Transverse colon (tissue), 4 donors: ENCODE measurements around the gene ABCA1. TPM values are rescaled to one million over a fixed set of nuclear protein-coding genes. Genes with fewer than 3 reads are reported as not detected.
A peak's percentile ranks its signal among the peaks of the same experiment; 100 is the strongest.
"Not testable (repeated sequence)": the region's sequence is repeated elsewhere in the genome, so short reads cannot be mapped to it uniquely, and the experiment has no call there.

Source experiments
- DNase-seq: peaks from one replicate; pipeline ENCODE4 v3.0.0-alpha.2; 2019
- H3K27ac ChIP-seq, 4 donors: fragments of 200-600 bp; sonication (generic); 2 replicates each; pipeline ENCODE4 v1.5.1; 2016 to 2018; ENCODE audit warnings: inconsistent platforms in 4 of 4
- H3K27me3 ChIP-seq: fragments of 200-600 bp; sonication (generic); 2 replicates; pipeline ENCODE4 v1.5.1; 2017; ENCODE audit warnings: inconsistent platforms
- H3K36me3 ChIP-seq, 4 donors: fragments of 200-600 bp; sonication (generic); 2 replicates each; pipeline ENCODE4 v1.5.1; 2017 to 2019; ENCODE audit warnings: inconsistent platforms in 4 of 4
- H3K4me1 ChIP-seq, 4 donors: fragments of 200-600 bp; sonication (generic); 2 replicates each; pipeline ENCODE4 v1.5.1; 2017 to 2020; ENCODE audit warnings: inconsistent platforms in 4 of 4
- H3K4me3 ChIP-seq, 4 donors: fragments of 200-600 bp; sonication (generic); 1 replicate in 1 of 4; 2 replicates in 3 of 4; pipeline versions ENCODE4 v1.5.1 to v1.6.1; 2017 to 2019; ENCODE audit warnings: inconsistent platforms in 4 of 4
- H3K9me3 ChIP-seq, 2 donors: fragments of 200-600 bp; sonication (generic); 2 replicates each; pipeline ENCODE4 v1.5.1; 2017 to 2019; ENCODE audit warnings: inconsistent platforms in 2 of 2
- CTCF ChIP-seq, 5 experiments: fragments of 200-600 bp in 3 of 5; fragments of 450-650 bp in 2 of 5; sonication (generic) in 3 of 5; IDR thresholded peaks; 1 replicate in 2 of 5; 2 replicates in 3 of 5; pipeline ENCODE4 v1.5.1; 2016 to 2017; ENCODE audit warnings: antibody characterized with exemption in 5 of 5, inconsistent platforms in 3 of 5, mild to moderate bottlenecking in 2 of 5, moderate library complexity in 1 of 5
- EP300 ChIP-seq: sonication (generic); formaldehyde crosslinking; IDR thresholded peaks from one replicate; pipeline ENCODE4 v1.6.1; 2017; ENCODE audit warnings: antibody characterized with exemption, low read depth
- POLR2A ChIP-seq: fragments of 450-650 bp; IDR thresholded peaks from one replicate; pipeline ENCODE4 v1.6.1; 2016; ENCODE audit warnings: antibody characterized with exemption, mild to moderate bottlenecking, moderate library complexity
- POLR2AphosphoS5 ChIP-seq, 3 donors: sonication (generic); formaldehyde crosslinking; IDR thresholded peaks; one replicate each; pipeline ENCODE4 v1.6.1; 2016; ENCODE audit warnings: antibody characterized with exemption in 3 of 3
- WGBS, 2 donors: methylation state at CpG; one replicate each; pipeline ENCODE4 v1.1.5; 2018; ENCODE audit warnings: low coverage in 1 of 2; 5-methylcytosine and 5-hydroxymethylcytosine counted together
- in situ Hi-C, 4 donors: fragments of 200-750 bp; cut with MboI; loops; one replicate each; pipeline versions ENCODE4 v1.15.0 to v1.15.1; 2017; ENCODE audit warnings: low sequenced_read_pairs in 3 of 4, low pct_ligation_motif_present in 1 of 4, low pct_unique_long_range_greater_than_20kb in 1 of 4
- intact Hi-C: fragments of 100-400 bp; cut with DNase I; formaldehyde crosslinking; loops from one replicate; pipeline ENCODE4 v1.15.1; 2023; ENCODE audit warnings: low total_unique reads
- total RNA-seq, 4 donors: library from RNA; depleted of rRNA; stranded (reverse); fragments of >200 nt; gene quantifications; one replicate each; pipeline ENCODE4 v1.1.0, GENCODE V29; 2016

The ABCA1 gene
- total RNA-seq, 4 donors from 2014 or later = 20.5 to 67.3 (median 60.5) TPM

GRCh38 chr9:104774831-104775573, 153.0 kb downstream of the ABCA1 start:
- no peaks in the 10 kb centered on the region for H3K36me3 ChIP-seq
- TF ChIP-seq POLR2AphosphoS5 (IDR thresholded peaks at IDR 0.05) (no peak), POLR2A (no peak), EP300 (no peak), CTCF (IDR thresholded peaks at IDR 0.05) (no peak)
- no peaks in the 10 kb centered on the region for H3K27me3 ChIP-seq
- WGBS, 2 donors = 81 to 86% methylated on average over 11 of the region's 11 CpGs
- H3K4me3 ChIP-seq = no peak overlapping the region
- H3K4me1 ChIP-seq = peaks cover 0 to 3% (median 1%) of the 10 kb centered on the region in 4 donors
- peak overlapping the region; percentile 8 to 34 (median 26) for H3K27ac ChIP-seq
- in situ Hi-C loops = loop anchor here in 1 of 4 donors (25.0 kb wide), 1 partner anchor 637 kb away; no protein-coding TSS in a partner anchor
- no peak for DNase-seq
- H3K9me3 ChIP-seq = no peaks in the 10 kb centered on the region
- intact Hi-C loops = no loop called here

- H3K9me3 ChIP-seq = no peaks in the 10 kb centered on the region
- in situ Hi-C loops (no loop called here), intact Hi-C loops (no loop called here)
- DNase-seq = no peak
- no peaks in the 10 kb centered on the region for H3K27me3 ChIP-seq
- WGBS, 2 donors = 59 to 75% methylated on average over 1 of the region's 1 CpG
- H3K27ac ChIP-seq = no peak overlapping the region
- H3K4me3 ChIP-seq = no peak overlapping the region
- H3K4me1 ChIP-seq = peaks cover 0 to 3% (median 1%) of the 10 kb centered on the region in 4 donors
- H3K36me3 ChIP-seq = no peaks in the 10 kb centered on the region
- TF ChIP-seq POLR2A (no peak), EP300 (no peak), POLR2AphosphoS5 (IDR thresholded peaks at IDR 0.05) (no peak)
Observed at GRCh38 chr9:104774132-104774531, 153.8 kb downstream of the ABCA1 start.

- no peak for DNase-seq
- H3K9me3 ChIP-seq = no peaks in the 10 kb centered on the region
- TF ChIP-seq EP300 (no peak), POLR2A (no peak), POLR2AphosphoS5 (IDR thresholded peaks at IDR 0.05) (no peak), CTCF (IDR thresholded peaks at IDR 0.05) (no peak)
- intact Hi-C loops (no loop called here), in situ Hi-C loops (no loop called here)
- H3K36me3 ChIP-seq = no peaks in the 10 kb centered on the region
- no peak overlapping the region for H3K27ac ChIP-seq
- H3K4me3 ChIP-seq = no peak overlapping the region
- peaks cover 0 to 3% (median 1%) of the 10 kb centered on the region in 4 donors for H3K4me1 ChIP-seq
- 52 to 80% methylated on average over 5 of the region's 5 CpGs for WGBS, 2 donors
- no peaks in the 10 kb centered on the region for H3K27me3 ChIP-seq
Observed at GRCh38 chr9:104772714-104773510, 155.0 kb downstream of the ABCA1 start.

- TF ChIP-seq POLR2AphosphoS5 (IDR thresholded peaks at IDR 0.05) = no peak
- Histone ChIP-seq H3K4me1 (peaks cover 0 to 17% (median 10%) of the 10 kb centered on the region in 4 donors), H3K9me3 (no peaks in the 10 kb centered on the region), H3K4me3 (no peak overlapping the region), H3K27me3 (no peaks in the 10 kb centered on the region), H3K27ac (no peak overlapping the region), H3K36me3 (no peaks in the 10 kb centered on the region)
- no peak for DNase-seq
- intact Hi-C loops = no loop called here
- WGBS, 2 donors = 68 to 73% methylated on average over 2 of the region's 2 CpGs
- in situ Hi-C loops = no loop called here
Observed at GRCh38 chr9:104769655-104770054, 158.3 kb downstream of the ABCA1 start.

- H3K9me3 ChIP-seq, H3K27ac ChIP-seq, DNase-seq, in situ Hi-C loops, H3K27me3 ChIP-seq, H3K4me3 ChIP-seq, intact Hi-C loops, H3K36me3 ChIP-seq: not testable (repeated sequence)
- WGBS, 2 donors = 84 to 93% methylated on average over 12 of the region's 12 CpGs
- peaks cover 0 to 20% (median 15%) of the 10 kb centered on the region in 4 donors for H3K4me1 ChIP-seq
Observed at GRCh38 chr9:104769029-104769428, 158.9 kb downstream of the ABCA1 start.
